ENCODE measurements around the gene SLC25A40.
"Not testable (repeated sequence)": the region's sequence is repeated elsewhere in the genome, so short reads cannot be mapped to it uniquely, and the experiment has no call there.

SLC25A40 gene

GRCh38 chr7:87878208-87878735 is 2.1 kb upstream of the SLC25A40 start:
- Mint-ChIP-seq H3K4me3 (peak overlapping the region; percentile 97), H3K27ac (peak overlapping the region; percentile 37), H3K36me3 (ENCODE audit: low read depth) (peaks cover 45% of the 10 kb centered on the region), H3K9me3 (no peaks in the 10 kb centered on the region), H3K4me1 (ENCODE audit: low read depth) (peaks cover 44% of the 10 kb centered on the region), H3K27me3 (ENCODE audit: low read depth) (no peaks in the 10 kb centered on the region)
- no peak for DNase-seq (ENCODE audit: low spot score)

GRCh38 chr7:87877366-87878040 is 1.3 kb upstream of the SLC25A40 start:
- H3K9me3 Mint-ChIP-seq: peaks cover 7% of the 10 kb centered on the region
- peak overlapping the region; percentile 97 for H3K4me3 Mint-ChIP-seq
- no peak for DNase-seq (ENCODE audit: low spot score)
- no peaks in the 10 kb centered on the region for H3K27me3 Mint-ChIP-seq (ENCODE audit: low read depth)
- peak overlapping the region; percentile 97 for H3K27ac Mint-ChIP-seq
- peaks cover 44% of the 10 kb centered on the region for H3K4me1 Mint-ChIP-seq (ENCODE audit: low read depth)
- H3K36me3 Mint-ChIP-seq (ENCODE audit: low read depth): peaks cover 45% of the 10 kb centered on the region

GRCh38 chr7:87876869-87877234 is 692 bp upstream of the SLC25A40 start:
- H3K4me3 Mint-ChIP-seq: peak overlapping the region; percentile 97
- peaks cover 46% of the 10 kb centered on the region for H3K36me3 Mint-ChIP-seq (ENCODE audit: low read depth)
- peaks cover 13% of the 10 kb centered on the region for H3K9me3 Mint-ChIP-seq
- H3K27me3 Mint-ChIP-seq (ENCODE audit: low read depth): no peaks in the 10 kb centered on the region
- peak overlapping the region; percentile 97 for H3K27ac Mint-ChIP-seq
- DNase-seq (ENCODE audit: low spot score): peak; percentile 49
- H3K4me1 Mint-ChIP-seq (ENCODE audit: low read depth): peaks cover 45% of the 10 kb centered on the region

GRCh38 chr7:87875151-87876039 is 765 bp downstream of the SLC25A40 start:
- Mint-ChIP-seq H3K27ac (peak overlapping the region; percentile 78), H3K36me3 (ENCODE audit: low read depth) (peaks cover 50% of the 10 kb centered on the region), H3K27me3 (ENCODE audit: low read depth) (no peaks in the 10 kb centered on the region), H3K9me3 (peaks cover 27% of the 10 kb centered on the region), H3K4me3 (peak overlapping the region; percentile 97), H3K4me1 (ENCODE audit: low read depth) (peaks cover 38% of the 10 kb centered on the region)
- no peak for DNase-seq (ENCODE audit: low spot score)

- no peaks in the 10 kb centered on the region for H3K27me3 Mint-ChIP-seq (ENCODE audit: low read depth)
- H3K4me1 Mint-ChIP-seq (ENCODE audit: low read depth): peaks cover 31% of the 10 kb centered on the region
- peaks cover 40% of the 10 kb centered on the region for H3K9me3 Mint-ChIP-seq
- DNase-seq (ENCODE audit: low spot score): no peak
- peaks cover 50% of the 10 kb centered on the region for H3K36me3 Mint-ChIP-seq (ENCODE audit: low read depth)
- peak overlapping the region; percentile 89 for H3K4me3 Mint-ChIP-seq
- H3K27ac Mint-ChIP-seq: peak overlapping the region; percentile 78
Measured at GRCh38 chr7:87874066-87874465, 2.1 kb downstream of the SLC25A40 start.

GRCh38 chr7:87873328-87873727 is 2.8 kb downstream of the SLC25A40 start:
- peaks cover 30% of the 10 kb centered on the region for H3K4me1 Mint-ChIP-seq (ENCODE audit: low read depth)
- peaks cover 42% of the 10 kb centered on the region for H3K9me3 Mint-ChIP-seq
- not testable (repeated sequence) for H3K27ac Mint-ChIP-seq; DNase-seq (ENCODE audit: low spot score); H3K27me3 Mint-ChIP-seq (ENCODE audit: low read depth)
- H3K4me3 Mint-ChIP-seq: peak overlapping the region; percentile 89
- peaks cover 58% of the 10 kb centered on the region for H3K36me3 Mint-ChIP-seq (ENCODE audit: low read depth)

- Mint-ChIP-seq H3K27ac (peak overlapping the region; percentile 31), H3K9me3 (peaks cover 47% of the 10 kb centered on the region), H3K4me1 (ENCODE audit: low read depth) (peaks cover 25% of the 10 kb centered on the region), H3K4me3 (no peak overlapping the region), H3K27me3 (ENCODE audit: low read depth) (no peaks in the 10 kb centered on the region), H3K36me3 (ENCODE audit: low read depth) (peaks cover 65% of the 10 kb centered on the region)
- no peak for DNase-seq (ENCODE audit: low spot score)
Measured at GRCh38 chr7:87872346-87872745, 3.8 kb downstream of the SLC25A40 start.

GRCh38 chr7:87870471-87870870 is 5.7 kb downstream of the SLC25A40 start:
- H3K27ac Mint-ChIP-seq: no peak overlapping the region
- no peaks in the 10 kb centered on the region for H3K27me3 Mint-ChIP-seq (ENCODE audit: low read depth)
- DNase-seq (ENCODE audit: low spot score): no peak
- peaks cover 25% of the 10 kb centered on the region for H3K4me1 Mint-ChIP-seq (ENCODE audit: low read depth)
- H3K4me3 Mint-ChIP-seq: no peak overlapping the region
- peaks cover 65% of the 10 kb centered on the region for H3K9me3 Mint-ChIP-seq
- peaks cover 83% of the 10 kb centered on the region for H3K36me3 Mint-ChIP-seq (ENCODE audit: low read depth)

GRCh38 chr7:87866533-87866932 is 9.6 kb downstream of the SLC25A40 start:
- H3K9me3 Mint-ChIP-seq: peaks cover 64% of the 10 kb centered on the region
- peaks cover 85% of the 10 kb centered on the region for H3K36me3 Mint-ChIP-seq (ENCODE audit: low read depth)
- H3K4me3 Mint-ChIP-seq; H3K27ac Mint-ChIP-seq; DNase-seq (ENCODE audit: low spot score); H3K4me1 Mint-ChIP-seq (ENCODE audit: low read depth); H3K27me3 Mint-ChIP-seq (ENCODE audit: low read depth): not testable (repeated sequence)

- H3K27ac Mint-ChIP-seq: no peak overlapping the region
- peaks cover 3% of the 10 kb centered on the region for H3K4me1 Mint-ChIP-seq (ENCODE audit: low read depth)
- peaks cover 83% of the 10 kb centered on the region for H3K36me3 Mint-ChIP-seq (ENCODE audit: low read depth)
- no peak for DNase-seq (ENCODE audit: low spot score)
- peaks cover 60% of the 10 kb centered on the region for H3K9me3 Mint-ChIP-seq
- H3K4me3 Mint-ChIP-seq: no peak overlapping the region
- H3K27me3 Mint-ChIP-seq (ENCODE audit: low read depth): no peaks in the 10 kb centered on the region
Measured at GRCh38 chr7:87866089-87866488, 10.1 kb downstream of the SLC25A40 start.

GRCh38 chr7:87858417-87859100 is 17.6 kb downstream of the SLC25A40 start:
- Mint-ChIP-seq H3K27me3 (ENCODE audit: low read depth) (no peaks in the 10 kb centered on the region), H3K9me3 (peaks cover 5% of the 10 kb centered on the region), H3K36me3 (ENCODE audit: low read depth) (peaks cover 53% of the 10 kb centered on the region), H3K4me1 (ENCODE audit: low read depth) (peaks cover 5% of the 10 kb centered on the region), H3K4me3 (no peak overlapping the region), H3K27ac (no peak overlapping the region)
- DNase-seq (ENCODE audit: low spot score): no peak

GRCh38 chr7:87853237-87853864 is 22.8 kb downstream of the SLC25A40 start:
- peaks cover 9% of the 10 kb centered on the region for H3K4me1 Mint-ChIP-seq (ENCODE audit: low read depth)
- no peaks in the 10 kb centered on the region for H3K9me3 Mint-ChIP-seq
- peaks cover 48% of the 10 kb centered on the region for H3K36me3 Mint-ChIP-seq (ENCODE audit: low read depth)
- DNase-seq (ENCODE audit: low spot score): no peak
- H3K27ac Mint-ChIP-seq: no peak overlapping the region
- no peak overlapping the region for H3K4me3 Mint-ChIP-seq
- H3K27me3 Mint-ChIP-seq (ENCODE audit: low read depth): no peaks in the 10 kb centered on the region

GRCh38 chr7:87852306-87852705 is 23.9 kb downstream of the SLC25A40 start:
- Mint-ChIP-seq H3K27me3 (ENCODE audit: low read depth) (no peaks in the 10 kb centered on the region), H3K27ac (no peak overlapping the region), H3K9me3 (no peaks in the 10 kb centered on the region), H3K36me3 (ENCODE audit: low read depth) (peaks cover 41% of the 10 kb centered on the region), H3K4me1 (ENCODE audit: low read depth) (peaks cover 9% of the 10 kb centered on the region), H3K4me3 (no peak overlapping the region)
- no peak for DNase-seq (ENCODE audit: low spot score)
